IPS-18a (cell line): Measurements from ENCODE around the gene MRGPRG.

Experiments
- H3K27ac ChIP-seq: one replicate; pipeline ENCODE4 v1.5.1; 2013; ENCODE audit warnings: low read length
- H3K27me3 ChIP-seq: one replicate; pipeline ENCODE4 v1.6.1; 2013; ENCODE audit warnings: mild to moderate bottlenecking, low read length; ENCODE audit not compliant: control insufficient read depth, insufficient read depth
- H3K36me3 ChIP-seq: one replicate; pipeline ENCODE4 v1.6.1; 2013; ENCODE audit warnings: low read depth, low read length; ENCODE audit not compliant: control insufficient read depth
- H3K4me1 ChIP-seq: one replicate; pipeline ENCODE4 v1.6.1; 2013; ENCODE audit warnings: low read depth, low read length; ENCODE audit not compliant: control insufficient read depth
- H3K4me3 ChIP-seq: one replicate; pipeline ENCODE4 v1.5.1; 2013; ENCODE audit warnings: low read length
- H3K9ac ChIP-seq: one replicate; pipeline ENCODE4 v1.6.1; 2013; ENCODE audit warnings: mild to moderate bottlenecking, low read length, moderate library complexity
- H3K9me3 ChIP-seq: one replicate; pipeline ENCODE4 v1.6.1; 2013; ENCODE audit warnings: low read depth, low read length; ENCODE audit not compliant: control insufficient read depth

Gene MRGPRG

DNA sequence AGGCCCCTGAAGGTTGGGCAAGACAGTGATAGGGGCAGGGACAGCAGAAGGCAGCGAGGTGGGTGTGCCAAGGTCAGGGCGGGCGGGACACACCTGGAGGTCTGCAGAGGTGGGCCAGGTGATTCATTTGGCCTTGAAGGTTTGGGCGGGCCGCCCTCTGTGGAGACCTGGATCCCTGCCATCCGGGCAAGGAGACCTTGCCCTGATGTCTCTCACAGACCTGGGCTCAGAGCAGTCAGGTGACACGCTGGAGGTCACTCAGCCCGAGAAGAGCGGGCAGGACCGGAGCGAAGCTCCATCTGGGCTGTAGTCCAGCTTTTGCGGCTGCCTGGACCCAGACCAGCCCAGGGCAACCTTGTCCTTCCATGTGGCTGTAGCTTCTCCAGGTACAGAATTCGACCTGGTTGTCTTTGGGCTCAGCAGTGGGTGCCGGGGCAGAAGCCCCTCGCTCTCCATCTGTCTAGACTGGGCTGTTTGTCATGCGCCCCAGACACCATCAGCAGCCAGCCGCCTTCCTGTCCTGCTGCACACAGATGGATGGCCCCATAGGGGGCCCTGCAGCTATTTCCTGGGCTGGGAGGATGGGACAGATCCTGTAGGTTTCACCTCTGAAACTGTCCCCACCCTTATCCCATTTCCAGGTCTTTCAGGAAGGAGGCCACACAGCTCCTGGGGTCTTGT, 3.1 kb downstream of the MRGPRG start:
- Histone ChIP-seq H3K4me1 (peaks cover 5% of the 10 kb centered on the region), H3K27ac (no peak overlapping the region), H3K9me3 (no peaks in the 10 kb centered on the region), H3K9ac (no peak overlapping the region), H3K36me3 (no peaks in the 10 kb centered on the region), H3K4me3 (no peak overlapping the region), H3K27me3 (peaks cover 6% of the 10 kb centered on the region)

DNA sequence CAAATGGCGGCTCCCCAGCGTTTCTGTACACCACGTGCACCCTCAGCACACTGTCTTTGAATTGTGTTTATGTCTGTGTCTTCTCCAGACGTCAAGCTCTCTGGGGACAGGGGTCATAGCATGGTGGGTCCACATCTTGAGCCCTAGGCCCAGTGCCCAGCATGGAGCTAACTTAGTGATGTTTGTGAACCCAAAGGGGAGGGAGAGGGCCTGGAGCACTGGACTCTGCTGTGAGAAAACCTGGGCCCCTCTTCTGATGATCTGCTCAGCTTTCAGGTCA, 4.3 kb downstream of the MRGPRG start:
- Histone ChIP-seq H3K4me1 (peaks cover 5% of the 10 kb centered on the region), H3K27ac (no peak overlapping the region), H3K4me3 (no peak overlapping the region), H3K27me3 (peaks cover 6% of the 10 kb centered on the region), H3K36me3 (no peaks in the 10 kb centered on the region), H3K9me3 (no peaks in the 10 kb centered on the region), H3K9ac (no peak overlapping the region)

DNA sequence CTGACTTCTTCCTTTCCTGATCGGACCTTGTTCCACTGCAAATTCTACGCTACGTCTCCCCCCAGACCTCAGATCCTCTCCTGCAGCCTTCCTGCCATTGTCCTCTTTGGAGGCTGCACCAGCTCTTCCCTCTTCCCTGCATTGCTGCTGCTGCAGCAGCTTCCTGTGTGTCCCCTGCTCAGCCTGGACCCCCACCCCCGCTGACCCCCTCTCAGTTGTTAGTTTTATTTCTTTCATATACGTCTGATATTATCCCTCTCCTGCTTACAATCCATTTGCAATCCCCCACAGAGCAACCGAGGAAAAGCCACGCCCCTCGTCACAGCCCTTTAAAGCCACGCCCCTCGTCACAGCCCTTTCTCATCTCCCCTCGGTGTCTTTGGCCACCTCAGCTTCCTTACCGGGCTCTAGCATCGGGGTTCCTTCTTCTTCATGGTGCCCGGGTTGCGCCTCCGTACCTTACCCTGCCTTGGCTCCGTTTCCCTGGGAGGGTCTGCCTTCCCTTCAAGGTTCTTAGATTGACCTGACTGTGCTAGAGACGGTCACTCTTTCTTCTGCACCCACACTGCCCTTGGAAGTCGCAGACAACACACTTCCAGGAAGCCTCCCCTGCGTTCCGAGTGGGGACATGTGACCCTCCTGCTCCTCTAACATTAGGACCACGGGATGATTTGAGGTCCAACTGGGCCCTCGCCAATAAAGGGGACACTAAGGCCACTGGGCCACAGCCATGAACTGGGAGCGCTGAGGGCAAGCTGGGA, 4.8 kb downstream of the MRGPRG start:
- Histone ChIP-seq H3K9ac (no peak overlapping the region), H3K27me3 (peaks cover 6% of the 10 kb centered on the region), H3K4me1 (peaks cover 5% of the 10 kb centered on the region), H3K36me3 (no peaks in the 10 kb centered on the region), H3K9me3 (no peaks in the 10 kb centered on the region), H3K4me3 (no peak overlapping the region), H3K27ac (no peak overlapping the region)

DNA sequence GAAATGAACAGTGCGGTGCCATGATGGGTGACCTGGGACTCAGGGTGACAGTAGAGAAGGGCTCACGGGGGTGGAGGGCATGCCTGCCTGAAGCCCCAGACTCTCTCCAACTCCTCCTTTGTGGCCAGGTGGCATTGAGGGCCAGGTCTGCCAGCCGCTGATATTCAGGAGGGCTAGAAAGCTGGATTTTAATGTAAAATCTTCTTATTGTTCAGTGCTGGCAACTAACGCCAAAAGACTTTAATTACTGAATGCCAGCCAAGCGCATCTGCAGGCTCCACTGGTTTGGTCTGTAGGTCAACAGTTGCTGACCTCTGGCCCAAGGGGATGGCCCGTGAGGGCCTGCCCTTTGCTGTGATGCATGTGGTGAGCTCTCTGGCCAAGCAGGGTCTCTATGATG, 10.3 kb downstream of the MRGPRG start:
- peaks cover 26% of the 10 kb centered on the region for H3K27me3 ChIP-seq
- H3K9ac ChIP-seq, result no peak overlapping the region
- peaks cover 2% of the 10 kb centered on the region for H3K4me1 ChIP-seq
- H3K36me3 ChIP-seq, result no peaks in the 10 kb centered on the region
- H3K4me3 ChIP-seq, result no peak overlapping the region
- no peaks in the 10 kb centered on the region for H3K9me3 ChIP-seq
- H3K27ac ChIP-seq, result no peak overlapping the region

DNA sequence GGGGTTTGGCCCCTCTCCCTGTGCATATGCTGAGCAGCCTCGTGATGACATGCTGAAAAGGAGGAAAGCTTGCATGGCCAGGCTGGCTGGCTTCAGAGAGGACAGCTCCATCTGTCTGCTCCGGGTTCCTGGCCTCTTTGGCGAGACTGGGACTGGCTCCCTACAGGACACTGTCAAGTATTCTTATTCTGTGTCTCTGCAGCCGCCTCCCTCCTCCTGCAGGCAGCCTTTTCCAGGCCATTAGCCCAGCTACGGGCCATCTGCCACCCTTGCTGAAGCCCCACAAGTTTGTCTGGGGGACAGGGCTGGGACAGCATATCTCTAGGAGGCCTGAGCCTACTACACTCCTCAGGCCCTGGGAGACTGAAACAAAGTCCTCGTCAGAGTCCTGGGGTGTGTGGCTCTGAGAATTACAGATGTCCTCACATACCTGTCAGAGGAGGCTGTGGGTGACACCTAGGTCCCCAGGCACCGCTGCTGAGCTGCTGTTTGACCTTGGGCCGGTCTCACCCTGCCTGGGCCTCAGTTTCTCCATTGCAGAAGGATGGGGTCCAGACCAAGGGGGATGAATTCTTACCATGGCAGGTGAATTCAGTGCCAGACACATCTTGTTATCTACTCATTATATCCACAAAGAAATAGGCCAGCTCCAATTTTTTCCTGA, 11.0 kb downstream of the MRGPRG start:
- Histone ChIP-seq H3K9me3 (no peaks in the 10 kb centered on the region), H3K36me3 (no peaks in the 10 kb centered on the region), H3K4me1 (no peaks in the 10 kb centered on the region), H3K4me3 (no peak overlapping the region), H3K27ac (no peak overlapping the region), H3K27me3 (peaks cover 32% of the 10 kb centered on the region), H3K9ac (no peak overlapping the region)

DNA sequence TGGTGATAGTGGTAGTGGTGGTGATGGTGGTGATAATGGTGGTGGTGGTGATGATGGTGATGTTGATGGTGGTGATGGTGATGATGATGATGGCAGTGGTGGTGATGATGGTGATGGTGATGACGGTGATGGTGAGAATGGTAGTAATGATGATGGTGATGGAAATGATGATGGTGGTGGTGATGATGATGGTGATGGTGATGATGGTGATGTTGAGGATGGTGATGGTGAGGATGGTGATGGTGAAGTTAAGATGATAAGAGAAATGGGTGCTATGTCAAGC, 11.8 kb downstream of the MRGPRG start:
- H3K27me3 ChIP-seq, result peaks cover 40% of the 10 kb centered on the region
- no peaks in the 10 kb centered on the region for H3K36me3 ChIP-seq
- H3K4me3 ChIP-seq, result no peak overlapping the region
- no peaks in the 10 kb centered on the region for H3K4me1 ChIP-seq
- no peaks in the 10 kb centered on the region for H3K9me3 ChIP-seq
- H3K27ac ChIP-seq, result no peak overlapping the region
- H3K9ac ChIP-seq, result no peak overlapping the region

DNA sequence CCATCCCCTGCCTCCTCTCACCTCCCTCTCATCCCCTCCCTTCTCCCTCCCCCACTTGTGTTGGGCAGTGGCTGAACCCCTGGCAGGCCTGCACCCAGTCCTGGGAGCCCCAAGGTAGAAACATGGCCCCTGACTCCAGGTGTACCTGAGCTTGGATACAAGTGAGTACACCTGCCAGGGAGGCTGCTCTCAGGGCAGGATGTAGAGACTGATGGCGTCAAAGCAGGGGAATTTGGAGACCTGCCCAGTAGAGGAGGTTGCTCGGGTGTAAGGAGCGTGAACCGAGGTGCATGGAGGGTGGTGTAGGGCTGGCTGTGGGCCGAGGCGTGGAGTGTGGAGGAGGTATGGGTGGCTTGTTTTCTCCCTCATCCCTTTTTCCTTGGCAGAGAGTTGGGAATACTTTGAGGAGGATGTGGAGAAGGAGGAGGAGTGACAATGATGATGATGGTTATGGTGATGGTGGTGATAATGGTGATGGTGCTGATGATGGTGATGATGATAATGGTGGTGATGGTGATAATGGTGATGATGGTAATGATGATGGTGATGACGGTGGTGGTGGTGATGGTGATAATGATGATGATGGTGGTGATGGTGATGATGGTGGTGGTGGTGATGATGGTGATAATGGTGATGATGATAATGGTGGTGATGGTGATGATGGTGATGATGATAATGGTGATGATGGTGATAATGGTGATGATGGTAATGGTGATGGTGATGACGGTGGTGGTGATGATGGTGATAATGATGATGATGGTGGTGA, 12.3 kb downstream of the MRGPRG start:
- no peak overlapping the region for H3K27ac ChIP-seq
- peaks cover 45% of the 10 kb centered on the region for H3K27me3 ChIP-seq
- no peak overlapping the region for H3K4me3 ChIP-seq
- no peak overlapping the region for H3K9ac ChIP-seq
- H3K4me1 ChIP-seq, result no peaks in the 10 kb centered on the region
- H3K36me3 ChIP-seq, result no peaks in the 10 kb centered on the region
- no peaks in the 10 kb centered on the region for H3K9me3 ChIP-seq

DNA sequence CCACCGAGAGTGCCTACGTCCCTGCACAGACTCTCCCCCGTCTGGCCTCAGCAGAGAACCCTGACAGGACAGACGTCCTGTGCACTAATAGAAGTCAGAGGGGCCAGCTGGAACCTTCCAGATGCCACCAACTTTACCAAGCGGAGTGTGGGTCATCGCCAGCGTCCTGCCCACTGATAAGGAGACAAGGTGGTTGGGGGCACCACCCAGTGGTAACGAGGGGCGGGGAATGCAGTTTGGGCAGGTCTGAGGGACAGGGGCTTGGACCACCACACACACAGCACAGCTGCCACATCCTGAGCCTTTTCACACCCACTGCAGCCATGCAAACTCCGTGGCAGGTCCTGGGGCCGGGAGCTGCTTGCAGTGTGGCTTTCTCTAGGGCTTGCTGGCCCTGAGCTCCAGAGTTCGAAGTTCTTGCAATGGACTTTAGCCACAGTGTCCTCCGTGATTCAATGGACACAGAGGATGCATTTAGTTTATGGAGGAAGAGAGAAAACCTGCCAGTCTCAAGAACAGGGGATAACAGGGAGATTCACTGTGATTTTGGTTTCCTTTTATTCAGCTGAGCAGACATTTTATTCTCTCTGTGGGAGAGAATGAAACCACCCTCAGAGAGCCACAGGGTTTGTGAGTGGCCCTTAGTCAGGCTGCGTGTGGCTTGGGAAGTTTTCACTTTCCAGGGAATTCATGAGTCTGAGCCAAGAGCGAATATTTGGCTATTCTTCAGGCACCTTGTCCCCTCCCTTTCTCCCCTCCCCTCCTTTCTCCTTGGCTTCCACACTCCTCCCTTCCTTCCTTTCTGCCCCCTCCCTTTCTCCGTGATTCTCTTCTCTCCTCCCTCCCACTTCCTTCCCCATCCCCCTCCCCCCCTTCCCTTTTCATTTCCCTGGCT, 13.1 kb downstream of the MRGPRG start:
- Histone ChIP-seq H3K27me3 (peaks cover 50% of the 10 kb centered on the region), H3K27ac (no peak overlapping the region), H3K9ac (no peak overlapping the region), H3K4me3 (no peak overlapping the region), H3K9me3 (no peaks in the 10 kb centered on the region), H3K4me1 (no peaks in the 10 kb centered on the region), H3K36me3 (no peaks in the 10 kb centered on the region)

DNA sequence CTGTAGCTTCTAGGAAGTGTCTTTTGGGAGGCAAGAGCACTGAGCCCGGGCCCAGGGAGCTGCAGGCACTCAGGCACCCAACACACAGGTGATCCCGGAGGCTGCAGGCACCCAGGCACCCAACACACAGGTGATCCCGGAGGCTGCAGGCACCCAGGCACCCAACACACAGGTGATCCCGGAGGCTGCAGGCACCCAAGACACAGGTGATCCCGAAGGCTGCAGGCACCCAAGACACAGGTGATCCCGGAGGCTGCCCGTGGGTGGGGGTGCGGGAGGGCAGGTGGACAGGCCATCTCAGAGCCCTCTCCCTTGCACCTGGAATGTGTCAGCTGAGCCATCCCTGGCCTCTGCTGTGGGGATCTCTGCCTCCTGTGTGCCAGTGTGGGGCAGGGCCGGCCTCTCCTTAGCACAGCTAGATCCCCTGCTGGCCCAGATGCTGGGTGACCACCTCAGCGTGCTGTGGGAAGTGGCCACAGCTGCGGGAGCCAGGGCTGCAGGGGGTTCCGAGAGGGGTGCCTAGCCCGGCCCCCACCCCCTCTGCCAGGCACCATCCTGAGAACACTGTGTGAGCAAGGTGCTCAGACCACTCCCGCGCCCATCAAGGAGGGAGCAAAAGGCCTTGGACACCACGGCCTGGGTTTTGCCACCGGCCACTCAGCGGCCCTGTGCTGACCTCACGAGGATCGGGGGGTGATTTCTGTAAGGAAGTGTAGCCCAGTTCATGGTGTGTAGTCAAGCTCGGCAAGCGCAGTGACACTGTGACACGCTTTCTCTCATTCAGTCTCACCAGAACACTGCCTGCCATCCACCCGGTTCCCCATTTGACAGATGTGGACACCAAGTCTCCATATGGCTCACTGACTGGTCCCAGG, 14.2 kb downstream of the MRGPRG start:
- Histone ChIP-seq H3K9me3 (no peaks in the 10 kb centered on the region), H3K27me3 (peaks cover 50% of the 10 kb centered on the region), H3K36me3 (no peaks in the 10 kb centered on the region), H3K4me3 (no peak overlapping the region), H3K4me1 (no peaks in the 10 kb centered on the region), H3K27ac (no peak overlapping the region), H3K9ac (no peak overlapping the region)

DNA sequence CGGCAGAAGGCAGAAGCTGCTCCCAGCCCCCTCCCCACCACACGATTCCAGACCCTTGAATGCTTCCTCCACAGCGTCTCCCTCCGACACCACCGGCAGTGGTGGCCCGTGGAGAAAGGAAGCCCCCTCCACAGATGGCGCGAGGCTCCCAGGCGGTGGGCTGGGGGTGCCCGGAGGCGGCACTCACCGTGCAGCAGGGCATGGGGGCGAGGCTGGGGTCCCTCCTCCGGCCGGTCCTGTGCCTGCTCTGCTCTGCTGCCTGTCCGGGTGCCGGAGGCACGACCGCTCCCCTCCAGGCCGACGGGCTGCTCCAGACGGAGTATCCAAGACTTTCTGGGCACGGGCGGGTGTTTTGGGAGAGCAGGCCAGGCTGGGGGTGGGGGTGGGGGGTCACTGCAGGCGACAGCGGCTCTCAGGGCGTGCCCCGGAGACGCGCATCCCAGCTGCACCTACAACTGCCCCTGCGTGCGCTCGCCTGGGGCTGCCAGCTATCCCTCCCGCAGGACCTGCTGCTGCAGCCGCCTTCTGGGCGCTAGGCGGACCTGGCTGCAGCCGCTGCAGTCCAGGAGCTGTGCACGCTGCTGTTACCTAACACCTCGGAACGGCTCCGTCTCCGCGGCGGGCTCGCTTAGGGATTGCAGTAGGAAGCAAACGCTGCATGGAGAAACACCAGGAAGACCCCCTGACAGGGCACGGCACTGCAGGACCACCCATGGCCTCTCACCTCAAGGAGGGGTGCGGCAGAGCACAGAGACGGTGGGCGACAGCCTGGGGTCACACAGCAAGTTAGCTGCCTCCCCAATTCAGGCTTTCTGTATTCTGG, 15.2 kb downstream of the MRGPRG start:
- Histone ChIP-seq H3K27me3 (peaks cover 50% of the 10 kb centered on the region), H3K27ac (no peak overlapping the region), H3K36me3 (no peaks in the 10 kb centered on the region), H3K9ac (no peak overlapping the region), H3K4me1 (no peaks in the 10 kb centered on the region), H3K4me3 (peak overlapping the region; percentile 63), H3K9me3 (no peaks in the 10 kb centered on the region)
